ENCODE results near the gene CTNNA3. TPM values are rescaled to one million over a fixed set of nuclear protein-coding genes. Genes with fewer than 3 reads are reported as not detected.

The CTNNA3 gene
- total and polyA plus RNA-seq, 2 donors from 2014 or later: 0.45 to 0.72 TPM

DNA sequence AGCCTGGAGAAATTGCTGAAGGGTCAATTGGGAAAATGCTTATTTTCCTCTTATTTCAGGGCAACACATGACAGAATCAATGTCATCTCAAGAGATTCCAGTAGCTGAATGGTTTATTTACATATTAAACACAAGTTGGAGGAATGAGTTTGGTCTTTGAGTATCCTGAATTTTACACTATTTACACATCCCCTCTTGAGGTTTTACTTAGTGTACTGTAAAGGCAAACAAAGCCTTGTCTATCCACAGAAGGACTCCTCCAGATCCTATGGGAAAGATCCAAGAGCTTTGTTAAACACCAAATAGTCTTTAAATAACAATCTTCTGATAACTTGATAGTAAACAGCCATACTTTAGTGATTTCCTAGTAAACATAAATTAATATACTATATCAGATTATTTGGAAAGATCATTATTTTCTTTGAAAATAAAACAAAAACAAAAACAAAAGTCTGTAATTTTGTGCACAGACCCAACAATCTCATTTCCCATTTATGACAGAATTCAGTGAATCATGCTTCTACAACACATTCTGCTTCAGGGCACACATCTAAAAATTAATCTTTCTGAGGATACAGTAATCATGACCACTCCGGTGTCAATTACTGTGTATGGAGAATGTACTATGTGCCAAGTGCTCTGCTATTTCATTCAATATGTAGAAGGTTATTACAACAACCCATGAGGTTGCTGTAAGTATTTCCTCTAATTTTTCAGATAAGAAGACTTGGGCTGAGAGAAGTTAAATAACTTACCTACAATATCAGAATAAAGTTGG is 1345.2 kb downstream of the CTNNA3 start:
- FAIRE-seq: no peak
- H3K27me3 ChIP-seq (ENCODE audit: control insufficient read depth, insufficient read depth, low read length): no peaks in the 10 kb centered on the region
- intact Hi-C loops (cut with DNase I): no loop called here

GRCh38 chr10:66349726-66350125 is 1346.3 kb downstream of the CTNNA3 start:
- H3K4me3 ChIP-seq (ENCODE audit: low read length in 3 of 3): no peak overlapping the region
- H3K4me1 ChIP-seq (ENCODE audit: control insufficient read depth in 2 of 3, insufficient read depth in 2 of 3, low read depth in 1 of 3, low read length in 3 of 3): no peaks in the 10 kb centered on the region
- H3K36me3 ChIP-seq (ENCODE audit: control insufficient read depth in 2 of 3, insufficient read depth in 3 of 3, low read length in 3 of 3): no peaks in the 10 kb centered on the region
- no peaks in the 10 kb centered on the region for H3K27me3 ChIP-seq (ENCODE audit: control insufficient read depth, insufficient read depth, low read length)
- FAIRE-seq: no peak
- intact Hi-C loops (cut with DNase I): no loop called here
- no peak overlapping the region for H3K9ac ChIP-seq (ENCODE audit: low read length in 3 of 3)
- no peaks in the 10 kb centered on the region for H3K9me3 ChIP-seq (ENCODE audit: control insufficient read depth in 2 of 3, insufficient read depth in 1 of 3, low read length in 3 of 3)
- DNase-seq: no peak
- TF ChIP-seq, protein P1, sequence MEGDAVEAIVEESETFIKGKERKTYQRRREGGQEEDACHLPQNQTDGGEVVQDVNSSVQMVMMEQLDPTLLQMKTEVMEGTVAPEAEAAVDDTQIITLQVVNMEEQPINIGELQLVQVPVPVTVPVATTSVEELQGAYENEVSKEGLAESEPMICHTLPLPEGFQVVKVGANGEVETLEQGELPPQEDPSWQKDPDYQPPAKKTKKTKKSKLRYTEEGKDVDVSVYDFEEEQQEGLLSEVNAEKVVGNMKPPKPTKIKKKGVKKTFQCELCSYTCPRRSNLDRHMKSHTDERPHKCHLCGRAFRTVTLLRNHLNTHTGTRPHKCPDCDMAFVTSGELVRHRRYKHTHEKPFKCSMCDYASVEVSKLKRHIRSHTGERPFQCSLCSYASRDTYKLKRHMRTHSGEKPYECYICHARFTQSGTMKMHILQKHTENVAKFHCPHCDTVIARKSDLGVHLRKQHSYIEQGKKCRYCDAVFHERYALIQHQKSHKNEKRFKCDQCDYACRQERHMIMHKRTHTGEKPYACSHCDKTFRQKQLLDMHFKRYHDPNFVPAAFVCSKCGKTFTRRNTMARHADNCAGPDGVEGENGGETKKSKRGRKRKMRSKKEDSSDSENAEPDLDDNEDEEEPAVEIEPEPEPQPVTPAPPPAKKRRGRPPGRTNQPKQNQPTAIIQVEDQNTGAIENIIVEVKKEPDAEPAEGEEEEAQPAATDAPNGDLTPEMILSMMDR (IDR thresholded peaks at IDR 0.05; ENCODE audit: borderline replicate concordance, extremely low read depth, insufficient read depth): no peak
- H3K27ac ChIP-seq (ENCODE audit: low read depth in 2 of 2, low read length in 2 of 2): no peak overlapping the region

More for the DNA sequence above, 1345.2 kb downstream of the CTNNA3 start:
- H3K4me1 ChIP-seq (ENCODE audit: control insufficient read depth in 2 of 3, insufficient read depth in 2 of 3, low read depth in 1 of 3, low read length in 3 of 3): no peaks in the 10 kb centered on the region
- H3K9ac ChIP-seq (ENCODE audit: low read length in 3 of 3): no peak overlapping the region
- no peaks in the 10 kb centered on the region for H3K9me3 ChIP-seq (ENCODE audit: control insufficient read depth in 2 of 3, insufficient read depth in 1 of 3, low read length in 3 of 3)
- TF ChIP-seq, protein P1 (IDR thresholded peaks at IDR 0.05; ENCODE audit: borderline replicate concordance, extremely low read depth, insufficient read depth): no peak
- no peak overlapping the region for H3K4me3 ChIP-seq (ENCODE audit: low read length in 3 of 3)
- H3K27ac ChIP-seq (ENCODE audit: low read depth in 2 of 2, low read length in 2 of 2): no peak overlapping the region
- H3K36me3 ChIP-seq (ENCODE audit: control insufficient read depth in 2 of 3, insufficient read depth in 3 of 3, low read length in 3 of 3): no peaks in the 10 kb centered on the region
- DNase-seq: no peak

DNA sequence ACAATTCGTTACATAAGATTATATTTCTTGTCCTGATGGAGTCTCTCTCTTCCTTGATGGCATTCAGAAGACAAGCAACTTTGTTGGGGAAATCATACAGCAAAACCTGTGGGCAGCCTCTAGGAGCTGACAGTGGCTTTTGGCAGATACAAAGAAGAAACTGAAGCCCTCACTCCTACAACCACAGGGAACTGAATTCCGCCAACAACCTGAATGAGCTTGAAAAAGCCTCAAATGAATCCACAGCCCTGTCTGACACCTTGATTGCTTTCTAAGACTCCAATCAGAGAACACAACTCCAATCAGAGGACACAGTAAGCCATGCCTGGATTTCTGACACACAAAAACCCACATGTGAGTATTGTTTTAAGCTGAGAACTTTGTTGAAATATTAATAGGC is 1346.9 kb downstream of the CTNNA3 start:
- no peaks in the 10 kb centered on the region for H3K4me1 ChIP-seq (ENCODE audit: control insufficient read depth in 2 of 3, insufficient read depth in 2 of 3, low read depth in 1 of 3, low read length in 3 of 3)
- no peak overlapping the region for H3K9ac ChIP-seq (ENCODE audit: low read length in 3 of 3)
- no peaks in the 10 kb centered on the region for H3K36me3 ChIP-seq (ENCODE audit: control insufficient read depth in 2 of 3, insufficient read depth in 3 of 3, low read length in 3 of 3)
- H3K27ac ChIP-seq (ENCODE audit: low read depth in 2 of 2, low read length in 2 of 2): no peak overlapping the region
- intact Hi-C loops (cut with DNase I): no loop called here
- DNase-seq: no peak
- TF ChIP-seq, protein P1 (IDR thresholded peaks at IDR 0.05; ENCODE audit: borderline replicate concordance, extremely low read depth, insufficient read depth): no peak
- no peak overlapping the region for H3K4me3 ChIP-seq (ENCODE audit: low read length in 3 of 3)
- no peaks in the 10 kb centered on the region for H3K9me3 ChIP-seq (ENCODE audit: control insufficient read depth in 2 of 3, insufficient read depth in 1 of 3, low read length in 3 of 3)
- H3K27me3 ChIP-seq (ENCODE audit: control insufficient read depth, insufficient read depth, low read length): no peaks in the 10 kb centered on the region
- FAIRE-seq: no peak

Data from kidney (tissue), 14 donors.